HG03354 (cell line): ENCODE measurements around the gene WDR81.
"Not testable (repeated sequence)": the region's sequence is repeated elsewhere in the genome, so short reads cannot be mapped to it uniquely, and the experiment has no call there.

ENCODE experiments used
- ATAC-seq: cut with Tn5 transposase; IDR thresholded peaks from one replicate; pipeline ENCODE4 v1.9.1; 2021; ENCODE audit warnings: mild to moderate bottlenecking; ENCODE audit not compliant: unreplicated experiment, poor library complexity, severe bottlenecking

Gene WDR81

DNA sequence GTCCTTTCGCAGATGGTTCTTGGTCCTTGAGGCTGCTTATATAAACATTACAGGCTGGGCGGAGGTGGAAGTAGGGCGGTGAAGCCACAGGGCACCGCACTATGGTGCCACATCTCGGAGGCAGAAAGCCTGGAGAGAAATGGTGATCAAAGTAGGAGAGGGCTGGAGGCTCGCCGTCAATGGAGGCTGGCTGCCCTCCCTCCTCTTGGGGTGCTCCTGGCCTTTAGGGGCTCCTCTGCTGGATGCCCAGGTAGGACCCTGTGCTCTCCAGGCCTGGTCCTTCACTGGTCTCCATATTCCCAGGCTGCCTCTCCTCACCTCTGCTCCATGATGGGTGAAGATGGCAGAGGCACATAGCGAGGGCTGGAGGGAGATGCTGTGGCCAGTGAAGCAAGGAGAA is 12.2 kb upstream of the WDR81 start:
- no peak for ATAC-seq

DNA sequence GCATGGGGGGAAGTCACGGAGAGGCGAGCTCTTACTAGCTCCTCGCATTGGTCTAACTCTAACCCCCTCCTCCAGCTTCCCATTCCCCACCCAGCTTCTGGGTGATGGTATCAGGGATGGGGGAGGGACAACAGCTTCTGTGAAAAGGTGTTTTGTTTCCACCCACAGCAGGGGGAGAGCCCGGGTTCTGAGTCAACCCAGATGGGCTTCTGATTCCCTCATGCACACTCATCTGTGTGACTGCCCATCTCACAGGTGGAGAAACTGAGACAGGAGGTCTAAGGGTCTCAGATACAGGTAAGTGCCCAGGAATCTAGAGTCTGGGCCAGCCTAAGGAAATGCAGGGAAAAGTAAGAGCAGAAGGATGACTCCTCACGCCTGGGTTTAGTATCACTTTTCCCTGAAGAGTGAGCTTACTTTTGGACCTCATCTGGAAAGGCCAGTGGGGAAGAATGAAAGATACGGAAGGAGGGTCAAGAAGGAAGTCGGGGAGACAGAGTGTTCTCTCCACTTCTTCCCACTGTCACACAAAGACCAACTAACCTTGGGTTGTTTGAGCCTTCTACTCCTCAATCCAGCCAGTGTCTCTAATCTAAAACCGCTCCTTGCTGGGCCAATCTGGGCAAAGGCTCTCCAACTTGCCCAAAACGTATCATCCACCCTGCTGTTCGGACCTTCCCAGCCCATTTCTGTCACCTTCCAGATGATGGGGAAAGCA is 11.2 kb upstream of the WDR81 start:
- ATAC-seq: no peak

DNA sequence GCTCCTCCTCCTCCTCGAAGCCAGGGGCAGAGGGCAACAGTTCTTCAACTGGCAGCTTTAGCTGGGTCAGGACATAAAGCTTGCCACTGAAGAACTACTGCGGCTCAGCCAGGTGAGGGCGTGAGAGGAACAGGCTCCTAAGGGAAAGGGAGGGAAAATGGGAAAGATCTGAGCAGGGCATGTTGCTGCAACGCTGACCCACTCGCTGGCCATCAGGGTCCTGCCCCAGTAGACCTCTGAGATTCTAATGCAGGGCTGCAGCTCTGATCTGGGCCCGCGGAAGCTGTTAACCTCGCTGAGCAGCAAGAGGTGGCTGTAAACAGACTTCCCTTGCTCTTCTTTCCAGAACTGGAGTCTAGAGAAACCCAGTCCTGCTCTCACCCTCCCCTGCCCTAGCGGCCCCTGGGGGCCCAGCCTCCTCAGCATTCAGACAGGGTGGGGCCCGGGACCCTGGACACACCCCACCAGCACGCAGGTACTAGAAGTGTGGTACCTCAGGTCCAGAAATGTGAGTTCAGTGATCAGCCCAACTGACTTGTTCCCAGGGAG is 10.6 kb upstream of the WDR81 start:
- no peak for ATAC-seq

GRCh38 chr17:1714427-1714979 is 10.0 kb upstream of the WDR81 start:
- no peak for ATAC-seq

GRCh38 chr17:1714980-1715802 is 9.3 kb upstream of the WDR81 start:
- no peak for ATAC-seq

- no peak for ATAC-seq
Measured at GRCh38 chr17:1715803-1716075, 8.8 kb upstream of the WDR81 start.

DNA sequence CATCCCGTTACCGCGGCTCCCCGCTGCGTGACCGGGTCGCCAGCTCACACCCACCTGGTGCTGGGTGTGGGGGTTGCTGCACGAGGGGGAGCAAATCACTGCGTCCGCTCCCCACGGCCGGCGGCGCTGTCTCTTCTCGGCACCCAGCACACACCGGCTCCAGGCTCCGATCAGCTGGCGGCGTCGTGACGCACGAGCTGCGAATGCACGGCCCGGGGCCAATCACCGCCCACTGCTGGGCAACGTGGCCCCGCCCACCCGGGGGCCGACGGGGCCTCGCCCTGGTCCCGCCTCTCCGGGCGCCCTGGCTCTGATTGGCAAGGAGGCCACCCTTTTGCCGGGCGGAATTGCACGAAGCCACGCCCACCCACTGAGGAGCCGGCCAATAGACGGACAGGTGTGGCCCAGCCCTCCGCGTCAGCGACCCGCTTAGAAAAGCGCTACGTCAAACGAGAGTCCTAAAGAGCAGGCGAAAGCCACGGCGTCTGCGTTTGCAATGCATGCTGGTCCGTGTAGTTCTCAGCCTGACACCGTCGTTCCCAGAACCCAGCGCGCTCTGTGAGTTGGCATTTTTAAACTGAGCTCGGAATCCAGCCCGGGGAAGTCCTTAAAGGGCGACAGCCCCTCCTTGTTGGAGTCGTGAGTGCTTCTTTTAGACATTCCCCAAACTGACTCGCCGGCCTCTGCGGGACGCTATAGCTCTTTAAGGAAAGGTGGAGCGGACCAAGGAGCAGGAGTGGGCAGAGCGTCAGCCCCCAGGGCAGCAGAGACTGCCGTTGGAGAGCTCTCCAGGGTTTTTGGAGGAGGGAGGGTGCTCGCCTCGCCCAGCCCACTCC is 8.2 kb upstream of the WDR81 start:
- ATAC-seq: peak; percentile 78

DNA sequence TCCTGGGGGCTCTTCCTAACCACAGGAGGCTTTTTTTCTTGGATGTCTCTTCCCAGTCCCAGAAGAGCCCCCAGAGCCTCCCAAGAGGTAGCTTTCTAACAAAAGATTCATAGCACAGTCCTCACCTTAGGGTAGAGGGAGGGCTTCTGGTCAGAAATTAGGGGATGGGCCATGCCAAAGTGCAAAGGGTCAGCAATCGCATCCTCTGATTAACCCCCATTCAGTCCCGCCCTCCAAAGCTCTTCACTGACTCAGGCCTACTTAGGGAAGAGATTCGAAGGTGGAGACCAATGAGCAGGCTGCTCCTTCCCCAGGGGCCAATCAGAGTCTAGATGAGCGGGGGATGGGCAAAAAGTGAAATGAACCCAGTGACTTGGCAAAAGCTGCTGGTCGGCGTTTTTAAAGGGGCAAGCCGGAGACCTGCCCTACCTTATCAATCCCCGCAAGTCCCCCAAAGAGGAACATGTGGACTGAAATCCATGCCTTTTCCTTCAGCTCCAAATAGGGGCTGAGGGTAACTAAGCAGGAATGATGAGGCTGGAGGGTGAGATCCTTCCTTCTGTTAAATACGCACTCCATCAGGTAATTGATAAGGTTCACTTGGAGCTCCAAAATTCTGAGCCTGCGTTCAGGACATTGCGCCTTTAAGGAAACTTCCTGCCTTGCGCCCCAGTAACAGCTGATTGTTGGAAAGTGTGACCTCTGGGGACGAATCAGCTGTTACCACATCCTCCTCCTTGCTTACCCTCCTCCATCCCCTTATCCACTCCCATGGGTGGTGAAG is 7.4 kb upstream of the WDR81 start:
- ATAC-seq: peak; percentile 43

DNA sequence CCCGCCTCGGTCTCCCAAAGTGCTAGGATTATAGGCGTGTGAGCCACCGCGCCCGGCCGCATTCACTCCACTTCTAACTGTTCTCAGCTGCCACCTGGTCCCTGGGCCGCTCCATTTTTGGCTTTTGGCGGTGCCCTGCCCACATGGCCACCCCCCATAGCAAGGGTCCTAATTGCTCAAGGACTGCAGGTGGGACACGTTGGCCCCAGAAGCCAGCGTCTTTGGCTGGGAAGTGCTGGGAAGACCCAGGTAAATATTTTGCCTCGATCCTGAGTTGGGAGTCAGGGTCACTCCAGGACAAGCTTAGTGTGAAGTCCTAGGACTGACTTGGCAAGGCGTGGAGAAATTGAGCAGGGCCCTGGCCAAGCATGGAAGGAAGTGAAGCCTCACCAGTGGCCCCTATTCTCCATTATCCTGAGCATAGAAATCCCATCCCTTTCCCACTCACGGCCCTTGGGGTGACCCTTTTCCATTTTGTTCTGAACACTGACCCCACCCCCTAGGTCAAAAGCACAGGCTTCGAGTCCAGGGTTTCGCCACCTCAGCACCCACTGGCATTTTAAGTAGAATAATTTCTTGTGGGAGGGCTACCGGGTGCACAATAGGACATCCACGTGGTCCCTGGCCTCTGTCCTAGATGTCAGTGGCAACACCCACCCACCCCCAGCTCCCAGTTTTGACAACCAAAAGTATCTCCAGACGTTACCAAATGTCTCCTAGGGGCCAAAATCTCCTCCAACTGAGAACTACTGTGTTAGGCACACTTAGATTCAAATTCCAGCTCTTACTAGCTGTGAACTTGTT is 5.9 kb upstream of the WDR81 start:
- no peak for ATAC-seq

GRCh38 chr17:1720856-1721386 is 3.6 kb upstream of the WDR81 start:
- no peak for ATAC-seq

DNA sequence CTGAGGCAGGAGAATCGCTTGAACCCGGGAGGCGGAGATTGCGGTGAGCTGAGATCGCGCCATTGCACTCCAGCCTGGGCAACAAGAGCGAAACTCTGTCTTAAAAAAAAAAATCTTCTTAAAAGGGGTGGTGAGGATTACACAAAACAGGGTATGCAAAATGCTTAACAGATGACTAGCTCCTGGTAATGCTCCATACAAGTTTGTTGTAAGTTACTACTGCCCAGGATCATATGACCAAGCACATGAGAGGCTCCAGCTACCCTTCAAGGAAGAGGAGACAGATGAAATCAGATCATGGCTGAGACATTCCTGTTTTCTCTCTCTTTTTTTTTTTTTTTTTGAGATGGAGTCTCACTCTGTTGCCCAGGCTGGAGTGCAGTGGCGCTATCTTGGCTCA is 2.5 kb upstream of the WDR81 start:
- ATAC-seq: not testable (repeated sequence)

GRCh38 chr17:1724869-1725641 is 551 bp downstream of the WDR81 start:
- peak; percentile 35 for ATAC-seq

- ATAC-seq: no peak
Measured at GRCh38 chr17:1725642-1726511, 1.4 kb downstream of the WDR81 start.

DNA sequence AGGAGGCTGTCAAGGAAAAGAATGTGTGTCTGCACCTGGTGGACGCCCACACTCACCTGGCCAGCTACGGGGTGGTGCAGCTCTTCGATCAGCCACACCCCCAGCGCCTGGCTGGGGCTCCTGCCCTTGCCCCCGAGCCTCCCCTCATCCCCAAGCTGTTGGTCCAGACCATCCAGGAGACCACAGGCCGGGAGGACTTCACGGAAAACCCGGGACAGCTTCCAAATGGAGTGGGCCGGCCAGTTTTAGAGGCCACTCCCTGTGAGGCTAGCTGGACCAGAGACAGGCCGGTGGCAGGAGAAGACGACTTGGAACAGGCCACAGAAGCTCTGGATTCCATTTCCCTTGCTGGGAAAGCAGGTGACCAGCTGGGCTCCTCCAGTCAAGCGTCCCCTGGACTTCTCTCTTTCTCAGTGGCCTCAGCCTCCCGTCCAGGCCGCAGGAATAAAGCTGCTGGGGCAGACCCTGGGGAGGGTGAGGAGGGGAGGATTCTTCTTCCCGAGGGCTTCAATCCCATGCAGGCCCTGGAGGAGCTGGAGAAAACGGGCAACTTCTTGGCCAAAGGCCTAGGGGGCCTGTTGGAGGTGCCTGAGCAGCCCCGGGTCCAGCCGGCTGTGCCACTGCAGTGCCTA is 2.2 kb downstream of the WDR81 start:
- no peak for ATAC-seq

DNA sequence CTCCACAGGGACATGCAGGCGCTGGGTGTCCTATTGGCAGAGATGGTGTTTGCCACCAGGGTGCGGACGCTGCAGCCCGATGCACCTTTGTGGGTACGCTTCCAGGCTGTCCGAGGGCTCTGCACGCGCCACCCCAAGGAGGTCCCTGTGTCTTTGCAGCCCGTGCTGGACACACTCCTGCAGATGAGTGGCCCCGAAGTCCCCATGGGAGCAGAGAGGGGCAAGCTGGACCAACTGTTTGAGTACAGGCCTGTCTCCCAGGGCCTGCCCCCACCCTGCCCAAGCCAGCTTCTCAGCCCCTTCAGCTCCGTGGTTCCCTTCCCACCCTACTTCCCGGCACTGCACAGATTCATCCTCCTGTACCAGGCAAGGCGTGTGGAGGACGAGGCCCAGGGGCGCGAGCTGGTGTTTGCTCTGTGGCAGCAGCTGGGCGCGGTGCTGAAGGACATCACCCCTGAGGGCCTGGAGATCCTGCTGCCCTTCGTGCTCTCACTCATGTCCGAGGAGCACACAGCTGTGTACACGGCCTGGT is 2.8 kb downstream of the WDR81 start:
- no peak for ATAC-seq
